Endodermal cell (in vitro differentiated cells): ENCODE results near the gene SFXN3. TPM values are rescaled to one million over a fixed set of nuclear protein-coding genes. Genes with fewer than 3 reads are reported as not detected.
A peak's percentile ranks its signal among the peaks of the same experiment; 100 is the strongest.

Experiments
- DNase-seq: peaks from one replicate; pipeline ENCODE4 v3.0.0-alpha.2; 2017
- H3K27ac ChIP-seq: 2 replicates; pipeline ENCODE4 v1.5.1; 2013; ENCODE audit warnings: mild to moderate bottlenecking, low read depth, low read length, moderate library complexity
- H3K27me3 ChIP-seq: 2 replicates; pipeline ENCODE4 v1.6.1; 2013; ENCODE audit warnings: mild to moderate bottlenecking, low read length, moderate library complexity; ENCODE audit not compliant: insufficient read depth, control insufficient read depth, poor library complexity, severe bottlenecking
- H3K36me3 ChIP-seq: 2 replicates; pipeline ENCODE4 v1.7.0; 2013; ENCODE audit warnings: mild to moderate bottlenecking, low read length, moderate library complexity; ENCODE audit not compliant: control insufficient read depth, insufficient read depth
- H3K4me1 ChIP-seq: one replicate; pipeline ENCODE4 v1.7.0; 2013; ENCODE audit warnings: low read length; ENCODE audit not compliant: control insufficient read depth, insufficient read depth
- H3K4me3 ChIP-seq: 2 replicates; pipeline ENCODE4 v1.5.1; 2013; ENCODE audit warnings: mild to moderate bottlenecking, low read length, moderate library complexity
- H3K9ac ChIP-seq: 2 replicates; pipeline ENCODE4 v1.6.1; 2013; ENCODE audit warnings: mild to moderate bottlenecking, low read length, moderate library complexity; ENCODE audit not compliant: poor library complexity, severe bottlenecking; ENCODE audit errors: extremely low read depth
- H3K9me3 ChIP-seq: 2 replicates; pipeline ENCODE4 v1.6.1; 2013; ENCODE audit warnings: mild to moderate bottlenecking, low read length, moderate library complexity; ENCODE audit not compliant: control insufficient read depth
- H3K27ac Mint-ChIP-seq: 2 replicates; pipeline ENCODE4 v1.8.0; 2020; ENCODE audit warnings: mixed read lengths
- H3K27me3 Mint-ChIP-seq: 2 replicates; pipeline ENCODE4 v1.8.0; 2021; ENCODE audit warnings: mild to moderate bottlenecking, mixed read lengths; ENCODE audit not compliant: insufficient read depth
- H3K36me3 Mint-ChIP-seq: 2 replicates; pipeline ENCODE4 v1.8.0; 2020; ENCODE audit warnings: low read depth, mixed read lengths
- H3K4me1 Mint-ChIP-seq: 2 replicates; pipeline ENCODE4 v1.8.0; 2020; ENCODE audit warnings: mixed read lengths
- H3K4me3 Mint-ChIP-seq: 2 replicates; pipeline ENCODE4 v1.8.0; 2020; ENCODE audit warnings: mild to moderate bottlenecking, moderate library complexity, mixed read lengths
- H3K9me3 Mint-ChIP-seq: 2 replicates; pipeline ENCODE4 v1.8.0; 2020; ENCODE audit warnings: mild to moderate bottlenecking, mixed read lengths
- CTCF ChIP-seq: fragments of 200-600 bp; sonication (generic); conservative IDR thresholded peaks from 2 replicates; pipeline ENCODE4 v1.5.0; 2021; ENCODE audit warnings: antibody characterized with exemption, mild to moderate bottlenecking
- WGBS, 2 experiments: methylation state at CpG; one replicate each; pipeline versions ENCODE4 v1.1.5 to v1.1.7; 2013; ENCODE audit warnings: missing lambda C conversion rate in 2 of 2, mixed read lengths in 1 of 2; ENCODE audit not compliant: insufficient coverage in 1 of 2, insufficient read length in 1 of 2; 5-methylcytosine and 5-hydroxymethylcytosine counted together
- total RNA-seq, 2 donors: library from RNA; stranded (reverse); fragmentation: NEBNext Ultra II Directional in 1 of 2; extraction: Animal tissue kit (Norgen Biotek cat#: 25700) in 1 of 2; gene quantifications; 2 replicates in 1 of 2; 3 replicates in 1 of 2; pipeline ENCODE4 v1.2.1, GENCODE V29; 2021

The SFXN3 gene
- total RNA-seq, 2 donors from 2014 or later: 1.8 to 2.1 TPM

GRCh38 chr10:101007915-101008822 lies 22.9 kb upstream of the SFXN3 start:
- Histone ChIP-seq H3K4me3 (no peak overlapping the region), H3K4me1 (no peaks in the 10 kb centered on the region), H3K36me3 (peaks cover 29% of the 10 kb centered on the region), H3K9me3 (no peaks in the 10 kb centered on the region), H3K9ac (no peak overlapping the region), H3K27me3 (no peaks in the 10 kb centered on the region), H3K27ac (peak overlapping the region; percentile 32)
- no peak for DNase-seq
- H3K4me1 Mint-ChIP-seq: peaks cover 8% of the 10 kb centered on the region
- TF ChIP-seq CTCF: no peak
- H3K9me3 Mint-ChIP-seq: no peaks in the 10 kb centered on the region
- no peak overlapping the region for H3K27ac Mint-ChIP-seq
- peaks cover 20% of the 10 kb centered on the region for H3K36me3 Mint-ChIP-seq
- H3K27me3 Mint-ChIP-seq: no peaks in the 10 kb centered on the region
- 76 to 83% methylated on average over 9 to 13 of the region's 13 CpGs for WGBS, 2 experiments
- no peak overlapping the region for H3K4me3 Mint-ChIP-seq

GRCh38 chr10:101008823-101009423 lies 22.1 kb upstream of the SFXN3 start:
- Mint-ChIP-seq H3K36me3 (peaks cover 16% of the 10 kb centered on the region), H3K9me3 (no peaks in the 10 kb centered on the region), H3K4me1 (peaks cover 12% of the 10 kb centered on the region), H3K27ac (no peak overlapping the region), H3K27me3 (no peaks in the 10 kb centered on the region), H3K4me3 (no peak overlapping the region)
- H3K27ac ChIP-seq: no peak overlapping the region
- H3K9me3 ChIP-seq: no peaks in the 10 kb centered on the region
- H3K9ac ChIP-seq: no peak overlapping the region
- H3K4me3 ChIP-seq: no peak overlapping the region
- no peak for DNase-seq
- no peaks in the 10 kb centered on the region for H3K4me1 ChIP-seq
- TF ChIP-seq CTCF: no peak
- WGBS, 2 experiments: 94 to 100% methylated on average over 2 to 6 of the region's 6 CpGs
- peaks cover 23% of the 10 kb centered on the region for H3K36me3 ChIP-seq
- H3K27me3 ChIP-seq: no peaks in the 10 kb centered on the region

- peaks cover 15% of the 10 kb centered on the region for H3K4me1 Mint-ChIP-seq
- H3K36me3 Mint-ChIP-seq: peaks cover 10% of the 10 kb centered on the region
- no peak overlapping the region for H3K27ac Mint-ChIP-seq
These were observed 20.7 kb upstream of the SFXN3 start for GRCh38 chr10:101010329-101010728.

More at GRCh38 chr10:101010329-101010728, 20.7 kb upstream of the SFXN3 start:
- H3K4me3 Mint-ChIP-seq: no peak overlapping the region
- peaks cover 13% of the 10 kb centered on the region for H3K27me3 Mint-ChIP-seq
- no peak for DNase-seq
- H3K27me3 ChIP-seq: peaks cover 8% of the 10 kb centered on the region
- no peak overlapping the region for H3K4me3 ChIP-seq
- H3K36me3 ChIP-seq: peaks cover 12% of the 10 kb centered on the region
- no peak for TF ChIP-seq CTCF
- no peaks in the 10 kb centered on the region for H3K9me3 ChIP-seq
- 89 to 95% methylated on average over 8 to 21 of the region's 22 CpGs for WGBS, 2 experiments
- no peak overlapping the region for H3K27ac ChIP-seq
- no peaks in the 10 kb centered on the region for H3K9me3 Mint-ChIP-seq
- no peaks in the 10 kb centered on the region for H3K4me1 ChIP-seq
- H3K9ac ChIP-seq: no peak overlapping the region
